T-helper 2 cell treated with Interferon-gamma antibody and Interleukin-4, amounts not matched to agents 5 μg/mL and 100 μg/mL, for 36 hours (primary cell): ENCODE results near the gene BCKDK.
"Not testable (repeated sequence)": the region's sequence is repeated elsewhere in the genome, so short reads cannot be mapped to it uniquely, and the experiment has no call there.

Experiments
- DNase-seq: peaks from one replicate; pipeline ENCODE4 v3.0.0; 2021; ENCODE audit warnings: low spot score
- H3K27ac Mint-ChIP-seq: one replicate; pipeline ENCODE4 v1.8.0; 2021; ENCODE audit warnings: mild to moderate bottlenecking, mixed read lengths
- H3K27me3 Mint-ChIP-seq: one replicate; pipeline ENCODE4 v1.8.0; 2021; ENCODE audit warnings: low read depth, mixed read lengths
- H3K36me3 Mint-ChIP-seq: one replicate; pipeline ENCODE4 v1.8.0; 2021; ENCODE audit warnings: low read depth, mixed read lengths
- H3K4me1 Mint-ChIP-seq: one replicate; pipeline ENCODE4 v1.8.0; 2021; ENCODE audit warnings: low read depth, mixed read lengths
- H3K4me3 Mint-ChIP-seq: one replicate; pipeline ENCODE4 v1.8.0; 2022; ENCODE audit warnings: mild to moderate bottlenecking, moderate library complexity, mixed read lengths
- H3K9me3 Mint-ChIP-seq: one replicate; pipeline ENCODE4 v1.8.0; 2021; ENCODE audit warnings: mixed read lengths

Gene BCKDK

DNA sequence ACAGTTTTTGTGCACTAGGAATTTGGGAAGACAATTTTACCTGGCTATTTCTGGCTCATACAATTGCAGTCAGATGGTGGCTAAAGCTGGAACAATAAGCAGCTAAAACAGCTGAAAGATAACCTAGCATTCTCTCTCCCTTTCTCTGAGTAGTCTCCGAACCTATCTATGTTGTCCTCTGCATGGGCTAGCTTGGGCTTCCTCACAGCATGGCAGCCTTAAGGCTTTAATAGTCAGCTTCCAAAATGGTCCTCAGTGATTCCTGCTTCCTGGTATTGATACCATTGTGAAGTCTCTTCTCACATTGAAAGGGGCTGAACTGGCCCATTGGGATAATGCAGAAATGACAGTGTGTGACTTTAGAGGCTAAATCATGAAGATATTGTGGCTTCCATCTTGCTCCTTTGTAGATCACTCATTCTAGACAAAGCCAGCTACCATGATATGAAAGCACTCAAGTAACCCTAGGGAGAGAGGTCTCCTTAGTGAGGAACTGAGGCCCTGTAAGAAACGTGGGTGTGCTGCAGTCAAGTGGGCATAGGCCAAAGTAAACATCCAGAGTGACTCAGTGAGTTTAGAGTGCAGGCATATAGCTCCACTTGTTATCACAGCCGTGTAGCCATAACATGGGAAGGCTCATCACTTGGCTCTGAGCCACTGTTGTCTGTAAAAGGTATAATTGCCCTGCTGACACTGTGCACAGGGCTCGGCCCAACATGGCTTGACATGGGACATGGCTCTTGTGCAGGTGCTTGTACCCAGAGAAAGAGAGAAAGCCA is 8.1 kb upstream of the BCKDK start:
- no peak overlapping the region for H3K4me3 Mint-ChIP-seq
- H3K27ac Mint-ChIP-seq, result no peak overlapping the region
- H3K36me3 Mint-ChIP-seq, result no peaks in the 10 kb centered on the region
- no peak for DNase-seq
- no peaks in the 10 kb centered on the region for H3K9me3 Mint-ChIP-seq
- H3K4me1 Mint-ChIP-seq, result peaks cover 6% of the 10 kb centered on the region
- peaks cover 4% of the 10 kb centered on the region for H3K27me3 Mint-ChIP-seq

DNA sequence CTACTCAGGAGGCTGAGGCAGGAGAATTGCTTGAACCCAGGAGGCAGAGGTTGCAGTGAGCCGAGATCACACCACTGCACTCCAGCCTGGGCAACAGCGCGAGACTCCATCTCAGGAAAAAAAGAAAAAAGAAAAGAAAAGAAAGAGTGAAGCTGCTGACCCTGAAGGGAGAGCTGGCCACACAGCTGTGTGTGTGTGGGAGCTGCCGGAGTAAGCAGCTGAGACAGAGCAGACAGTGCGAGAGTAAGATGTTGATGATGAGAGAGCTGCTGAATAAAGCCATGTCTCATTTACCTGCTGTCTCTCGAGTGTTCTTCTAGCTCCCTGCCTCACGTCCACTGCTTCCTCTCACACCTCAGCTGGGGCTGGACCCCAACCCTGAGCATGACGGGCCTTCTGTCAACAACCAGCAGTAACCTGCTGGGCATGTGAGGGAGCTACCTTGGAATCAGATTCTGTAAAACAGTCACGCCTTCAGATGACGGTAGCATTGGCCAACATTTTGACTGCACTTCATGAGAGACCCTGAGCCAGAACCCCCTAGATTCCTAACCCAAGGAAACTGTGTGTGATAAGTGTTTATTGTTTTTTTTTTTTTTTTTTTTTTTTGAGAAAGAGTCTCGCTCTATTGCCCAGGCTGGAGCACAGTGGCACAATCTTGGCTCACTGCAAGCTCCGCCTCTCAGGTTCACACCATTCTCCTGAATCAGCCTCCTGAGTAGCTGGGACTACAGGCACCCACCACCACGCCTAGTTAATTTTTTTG is 7.1 kb upstream of the BCKDK start:
- not testable (repeated sequence) for H3K9me3 Mint-ChIP-seq

DNA sequence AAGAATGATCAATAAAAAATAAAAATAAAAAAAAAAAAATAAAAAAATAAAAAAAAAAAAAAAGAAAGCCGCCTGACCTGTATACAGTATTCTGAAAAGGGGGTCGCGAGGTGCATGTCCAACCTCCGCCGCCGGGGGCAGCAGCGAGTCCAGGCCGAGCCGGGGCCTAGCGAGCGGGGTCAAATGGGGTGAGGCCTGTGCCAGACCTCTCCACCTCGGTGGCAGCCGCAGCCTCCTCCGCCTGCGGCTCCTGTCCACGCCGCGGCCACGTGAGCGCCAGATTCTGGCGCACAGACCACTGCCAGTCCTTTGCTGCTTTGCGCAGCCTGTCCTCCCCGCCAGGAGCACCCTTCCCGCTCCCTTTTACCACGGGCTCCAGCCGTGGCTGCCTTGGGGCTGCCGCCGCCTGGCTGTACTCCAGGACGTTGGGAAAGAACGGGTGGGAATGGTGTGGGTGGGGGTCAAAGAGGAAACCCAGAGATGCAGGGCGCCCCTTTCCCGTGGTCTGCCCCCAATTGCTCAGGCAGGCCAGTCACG is 2.4 kb upstream of the BCKDK start:
- H3K27me3 Mint-ChIP-seq, result no peaks in the 10 kb centered on the region
- peaks cover 18% of the 10 kb centered on the region for H3K4me1 Mint-ChIP-seq
- H3K4me3 Mint-ChIP-seq, result no peak overlapping the region
- H3K9me3 Mint-ChIP-seq, result no peaks in the 10 kb centered on the region
- H3K27ac Mint-ChIP-seq, result peak overlapping the region; percentile 79
- H3K36me3 Mint-ChIP-seq, result peaks cover 11% of the 10 kb centered on the region
- DNase-seq, result peak; percentile 76

More for the DNA sequence above, 7.1 kb upstream of the BCKDK start:
- not testable (repeated sequence) for DNase-seq, H3K27ac Mint-ChIP-seq, H3K4me1 Mint-ChIP-seq, H3K27me3 Mint-ChIP-seq, H3K4me3 Mint-ChIP-seq, H3K36me3 Mint-ChIP-seq

DNA sequence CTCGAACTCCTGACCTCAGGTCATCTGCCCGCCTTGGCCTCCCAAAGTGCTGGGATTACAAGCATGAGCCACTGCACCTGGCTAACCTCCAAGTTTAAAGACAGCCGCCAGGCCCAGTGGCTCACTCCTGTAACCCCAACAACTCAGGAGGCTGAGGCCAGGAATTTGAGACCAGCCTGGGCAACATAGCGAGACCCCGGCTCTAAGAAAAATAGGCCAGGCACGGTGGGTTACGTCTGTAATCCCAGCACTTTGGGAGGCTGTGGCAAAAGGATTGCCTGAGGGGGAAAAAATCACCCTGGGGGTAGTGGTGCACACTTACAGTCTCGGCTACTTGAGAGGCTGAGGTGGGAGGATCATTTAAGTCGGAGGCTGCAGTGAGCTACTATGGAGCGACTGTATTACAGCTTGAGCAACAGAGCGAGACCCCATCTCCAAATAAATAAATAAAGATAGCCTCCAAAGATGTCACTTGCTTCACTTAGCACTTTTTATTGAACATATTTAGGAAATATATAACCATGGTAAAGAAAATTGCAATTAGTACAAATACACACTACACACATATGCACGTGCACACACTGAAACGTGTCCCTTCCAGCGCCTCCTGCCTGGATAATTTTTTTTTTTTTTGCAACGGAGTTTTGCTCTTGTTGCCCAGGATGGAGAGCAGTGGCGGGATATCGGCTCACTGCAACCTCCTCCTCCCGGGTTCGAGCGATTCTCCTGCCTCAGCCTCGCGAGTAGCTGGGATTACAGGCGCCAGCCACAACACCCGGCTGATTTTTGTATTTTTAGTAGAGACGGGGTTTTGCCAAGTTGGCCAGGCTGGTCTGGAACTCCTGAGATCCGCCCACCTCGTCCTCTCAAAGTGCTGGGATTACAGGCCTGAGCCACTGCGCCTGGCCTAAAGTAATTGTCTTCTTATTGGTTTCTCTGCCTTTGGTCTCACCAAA is 1.4 kb upstream of the BCKDK start:
- H3K36me3 Mint-ChIP-seq, result peaks cover 17% of the 10 kb centered on the region
- H3K4me3 Mint-ChIP-seq, result peak overlapping the region; percentile 84
- no peaks in the 10 kb centered on the region for H3K9me3 Mint-ChIP-seq
- no peaks in the 10 kb centered on the region for H3K27me3 Mint-ChIP-seq
- DNase-seq, result no peak
- peaks cover 18% of the 10 kb centered on the region for H3K4me1 Mint-ChIP-seq
- peak overlapping the region; percentile 80 for H3K27ac Mint-ChIP-seq

DNA sequence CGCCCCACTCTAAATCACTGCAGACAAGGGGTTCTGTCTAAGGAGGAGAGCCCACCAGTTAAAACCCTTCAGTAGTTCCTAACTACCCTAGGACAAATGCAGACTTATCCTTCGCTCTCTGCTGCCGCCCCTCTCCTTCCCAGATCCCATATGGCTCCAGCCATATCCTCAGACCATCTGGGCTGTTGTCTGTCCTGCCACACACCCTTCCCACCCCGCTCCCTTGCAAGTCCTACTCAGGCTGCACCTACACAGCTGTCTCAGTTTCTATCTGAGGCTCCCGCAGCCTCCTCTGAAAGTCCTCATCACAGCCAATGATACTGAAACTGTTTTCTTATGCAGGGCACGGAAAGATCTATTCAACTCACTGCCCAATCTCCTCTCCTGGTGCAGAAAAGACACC is 720 bp upstream of the BCKDK start:
- H3K9me3 Mint-ChIP-seq, result no peaks in the 10 kb centered on the region
- peak overlapping the region; percentile 84 for H3K4me3 Mint-ChIP-seq
- peak overlapping the region; percentile 80 for H3K27ac Mint-ChIP-seq
- DNase-seq, result peak; percentile 61
- no peaks in the 10 kb centered on the region for H3K27me3 Mint-ChIP-seq
- peaks cover 18% of the 10 kb centered on the region for H3K4me1 Mint-ChIP-seq
- H3K36me3 Mint-ChIP-seq, result peaks cover 20% of the 10 kb centered on the region

DNA sequence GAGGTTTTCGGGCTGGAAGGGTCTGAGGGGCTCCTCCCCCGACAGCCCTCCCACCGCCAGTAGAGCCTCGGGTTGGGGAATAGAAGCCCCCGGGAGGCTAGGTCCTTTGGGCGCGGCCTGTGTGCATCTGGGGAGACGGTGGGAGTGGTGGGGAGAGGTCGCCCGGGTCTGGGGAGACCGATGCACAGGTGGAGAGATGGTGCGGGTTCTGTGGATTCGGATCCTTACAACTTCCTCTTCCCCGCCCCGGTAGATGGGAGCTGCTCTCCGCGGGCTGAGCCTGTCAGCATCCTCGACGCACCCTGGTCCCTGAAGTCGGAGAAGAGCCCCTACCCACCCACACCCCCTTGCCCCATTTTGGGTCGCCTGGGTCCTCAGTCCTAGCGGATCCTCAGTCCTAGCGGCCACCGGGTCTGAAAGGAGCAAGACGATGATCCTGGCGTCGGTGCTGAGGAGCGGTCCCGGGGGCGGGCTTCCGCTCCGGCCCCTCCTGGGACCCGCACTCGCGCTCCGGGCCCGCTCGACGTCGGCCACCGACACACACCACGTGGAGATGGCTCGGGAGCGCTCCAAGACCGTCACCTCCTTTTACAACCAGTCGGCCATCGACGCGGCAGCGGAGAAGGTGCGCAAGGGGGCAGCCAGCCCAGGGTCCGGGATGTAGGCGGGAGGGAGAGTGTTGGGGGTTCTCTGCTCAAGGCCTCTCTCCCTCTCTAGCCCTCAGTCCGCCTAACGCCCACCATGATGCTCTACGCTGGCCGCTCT is 790 bp downstream of the BCKDK start:
- peak overlapping the region; percentile 62 for H3K27ac Mint-ChIP-seq
- peak overlapping the region; percentile 84 for H3K4me3 Mint-ChIP-seq

DNA sequence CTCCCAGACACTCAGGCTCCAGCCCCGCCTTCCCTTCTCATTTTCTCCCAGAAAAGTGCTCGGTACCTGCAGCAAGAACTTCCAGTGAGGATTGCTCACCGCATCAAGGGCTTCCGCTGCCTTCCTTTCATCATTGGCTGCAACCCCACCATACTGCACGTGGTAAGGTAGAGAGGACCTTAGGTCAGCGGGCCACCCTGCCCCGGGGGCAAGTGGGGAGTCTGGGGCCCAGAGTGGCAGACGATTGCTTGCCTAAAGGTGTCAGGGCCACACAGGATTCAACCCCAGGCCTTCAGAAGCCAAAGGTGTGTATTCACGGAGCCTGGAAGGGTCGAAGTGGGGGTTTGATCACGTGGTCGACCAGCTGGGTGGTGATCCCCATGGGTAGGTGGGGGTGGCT is 1.4 kb downstream of the BCKDK start:
- peak overlapping the region; percentile 79 for H3K27ac Mint-ChIP-seq
- H3K9me3 Mint-ChIP-seq, result no peaks in the 10 kb centered on the region
- H3K36me3 Mint-ChIP-seq, result peaks cover 20% of the 10 kb centered on the region
- no peaks in the 10 kb centered on the region for H3K27me3 Mint-ChIP-seq
- no peak for DNase-seq
- peaks cover 21% of the 10 kb centered on the region for H3K4me1 Mint-ChIP-seq
- H3K4me3 Mint-ChIP-seq, result peak overlapping the region; percentile 84

More for the DNA sequence above, 790 bp downstream of the BCKDK start:
- Mint-ChIP-seq H3K36me3 (peaks cover 20% of the 10 kb centered on the region), H3K27me3 (no peaks in the 10 kb centered on the region), H3K4me1 (peaks cover 21% of the 10 kb centered on the region), H3K9me3 (no peaks in the 10 kb centered on the region)
- DNase-seq, result no peak

DNA sequence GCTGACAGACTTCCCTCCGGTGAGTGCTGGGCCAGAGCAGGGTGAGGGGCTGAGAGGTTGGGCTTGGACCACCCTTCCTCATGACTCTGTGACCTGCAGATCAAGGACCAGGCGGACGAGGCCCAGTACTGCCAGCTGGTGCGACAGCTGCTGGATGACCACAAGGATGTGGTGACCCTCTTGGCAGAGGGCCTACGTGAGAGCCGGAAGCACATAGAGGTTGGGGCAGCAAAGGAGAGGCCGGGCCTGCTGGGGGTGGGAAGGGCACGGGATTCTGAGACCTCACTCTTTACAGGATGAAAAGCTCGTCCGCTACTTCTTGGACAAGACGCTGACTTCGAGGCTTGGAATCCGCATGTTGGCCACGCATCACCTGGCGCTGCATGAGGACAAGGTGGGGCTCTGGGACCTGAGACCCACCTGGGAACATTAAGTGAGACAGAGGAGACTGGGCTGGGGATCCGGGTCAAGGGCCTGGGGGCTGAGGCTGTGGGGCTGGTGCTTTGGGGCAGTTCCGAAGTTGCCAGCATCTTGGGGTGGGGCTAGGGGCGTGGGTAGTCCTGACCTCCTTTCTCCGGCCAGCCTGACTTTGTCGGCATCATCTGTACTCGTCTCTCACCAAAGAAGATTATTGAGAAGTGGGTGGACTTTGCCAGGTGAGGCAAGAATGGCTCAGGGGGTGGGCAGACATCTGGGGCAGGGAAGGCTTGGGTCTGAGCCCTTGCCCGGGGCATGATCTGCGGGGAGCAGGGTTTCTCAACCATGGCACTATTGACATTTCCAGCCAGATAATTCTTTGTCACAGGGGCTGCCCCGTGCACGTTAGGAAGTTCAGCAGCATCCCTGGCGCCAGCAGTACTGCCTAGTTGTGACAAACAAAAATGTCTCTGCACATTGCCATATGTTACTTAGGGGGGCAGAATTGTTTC is 2.2 kb downstream of the BCKDK start:
- Mint-ChIP-seq H3K4me3 (peak overlapping the region; percentile 84), H3K27ac (no peak overlapping the region), H3K9me3 (no peaks in the 10 kb centered on the region), H3K36me3 (peaks cover 20% of the 10 kb centered on the region), H3K27me3 (no peaks in the 10 kb centered on the region), H3K4me1 (peaks cover 24% of the 10 kb centered on the region)
- DNase-seq, result no peak

DNA sequence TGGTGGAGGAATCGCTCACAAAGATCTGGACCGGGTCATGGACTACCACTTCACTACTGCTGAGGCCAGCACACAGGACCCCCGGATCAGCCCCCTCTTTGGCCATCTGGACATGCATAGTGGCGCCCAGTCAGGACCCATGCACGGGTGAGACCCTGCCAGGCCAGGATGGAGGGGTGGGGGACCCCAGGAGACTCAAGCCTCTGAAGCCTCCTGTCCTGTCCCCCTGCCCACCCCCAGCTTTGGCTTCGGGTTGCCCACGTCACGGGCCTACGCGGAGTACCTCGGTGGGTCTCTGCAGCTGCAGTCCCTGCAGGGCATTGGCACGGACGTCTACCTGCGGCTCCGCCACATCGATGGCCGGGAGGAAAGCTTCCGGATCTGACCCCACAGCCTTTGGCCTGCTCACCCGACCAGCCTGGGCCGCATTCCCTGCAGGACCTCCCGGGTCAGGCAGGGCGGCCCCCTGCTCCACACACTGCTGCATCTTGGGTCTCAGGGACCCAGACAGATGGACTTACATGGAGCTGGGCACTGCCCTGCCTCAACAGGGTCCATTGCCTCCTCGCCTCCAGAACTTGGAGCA is 3.8 kb downstream of the BCKDK start:
- no peaks in the 10 kb centered on the region for H3K27me3 Mint-ChIP-seq
- no peaks in the 10 kb centered on the region for H3K9me3 Mint-ChIP-seq
- no peak overlapping the region for H3K4me3 Mint-ChIP-seq
- no peak for DNase-seq
- H3K4me1 Mint-ChIP-seq, result peaks cover 22% of the 10 kb centered on the region
- peaks cover 20% of the 10 kb centered on the region for H3K36me3 Mint-ChIP-seq
- H3K27ac Mint-ChIP-seq, result no peak overlapping the region

DNA sequence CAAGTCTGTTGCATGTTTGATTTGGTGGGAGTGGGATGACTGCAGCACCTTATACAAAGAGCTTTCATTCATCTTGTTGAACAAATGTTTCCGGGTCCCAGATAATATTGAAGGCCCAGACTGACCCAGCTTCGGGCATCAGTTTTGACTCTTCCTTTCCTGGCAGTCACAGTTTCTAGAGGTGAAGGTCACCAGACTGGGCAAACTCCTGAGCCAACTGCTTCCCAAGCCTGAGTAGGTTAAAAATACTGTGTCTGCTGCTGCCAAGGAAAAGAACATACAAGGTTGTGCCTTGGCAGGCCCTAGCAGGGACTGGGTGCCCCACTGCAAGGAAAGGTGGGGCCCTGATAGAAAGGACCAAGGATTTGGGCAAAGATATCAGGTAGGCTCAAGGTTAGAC is 4.5 kb downstream of the BCKDK start:
- no peaks in the 10 kb centered on the region for H3K9me3 Mint-ChIP-seq
- H3K36me3 Mint-ChIP-seq, result peaks cover 20% of the 10 kb centered on the region
- H3K27me3 Mint-ChIP-seq, result no peaks in the 10 kb centered on the region
- H3K4me1 Mint-ChIP-seq, result peaks cover 17% of the 10 kb centered on the region
- H3K4me3 Mint-ChIP-seq, result no peak overlapping the region
- H3K27ac Mint-ChIP-seq, result no peak overlapping the region
- DNase-seq, result no peak

DNA sequence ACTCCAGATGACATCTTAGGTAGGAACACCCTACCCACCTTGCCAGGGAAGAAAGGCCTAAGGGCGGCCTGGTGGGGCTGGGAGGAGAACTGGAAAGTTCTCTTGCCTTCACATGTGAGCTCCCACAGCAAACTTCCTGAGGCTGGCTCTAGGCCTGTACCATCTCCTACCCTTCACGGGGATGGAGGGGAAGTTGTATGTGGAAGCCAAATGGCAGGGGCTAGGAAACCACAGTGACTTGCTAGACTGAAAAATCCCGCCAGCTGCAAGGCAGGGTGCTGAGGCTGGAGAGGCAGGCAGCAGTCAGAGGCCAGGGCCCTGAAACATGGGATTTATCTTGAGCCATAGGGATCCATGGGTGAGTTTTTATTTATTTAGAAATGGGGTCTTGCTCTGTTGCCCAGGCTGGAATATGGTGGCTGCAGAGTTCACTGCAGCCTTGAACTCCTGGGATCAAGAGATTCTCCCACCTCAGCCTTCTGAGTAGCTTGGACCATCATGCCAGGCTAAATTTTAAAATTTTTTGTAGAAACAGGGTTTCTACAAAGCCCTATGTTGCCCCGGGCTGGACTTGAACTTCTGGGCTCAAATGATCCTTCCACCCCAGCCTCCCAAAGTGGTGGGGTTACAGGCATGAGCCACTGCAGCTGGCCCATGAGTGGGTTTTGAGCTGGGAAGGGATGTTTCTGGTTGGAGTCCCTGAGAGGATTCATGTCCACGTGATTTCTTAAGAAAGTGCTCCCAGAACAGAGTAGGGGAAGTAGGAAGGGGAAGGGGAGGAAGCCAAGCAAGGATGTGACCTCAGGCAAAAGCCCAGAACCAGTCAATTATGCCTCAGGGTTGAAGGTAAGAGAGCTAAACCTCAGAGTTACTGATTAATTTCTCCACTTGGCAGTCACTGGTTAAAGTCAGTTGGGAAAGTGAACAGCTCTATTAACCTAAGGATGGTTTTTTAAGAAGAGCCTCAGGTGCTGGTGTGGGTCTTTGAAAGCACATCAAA is 5.2 kb downstream of the BCKDK start:
- DNase-seq, result no peak
- peaks cover 19% of the 10 kb centered on the region for H3K4me1 Mint-ChIP-seq
- no peaks in the 10 kb centered on the region for H3K9me3 Mint-ChIP-seq
- H3K4me3 Mint-ChIP-seq, result no peak overlapping the region
- H3K27ac Mint-ChIP-seq, result peak overlapping the region; percentile 68
- H3K27me3 Mint-ChIP-seq, result no peaks in the 10 kb centered on the region
- peaks cover 20% of the 10 kb centered on the region for H3K36me3 Mint-ChIP-seq
